A549 (cell line): Measurements from ENCODE around the gene ADAMTS4. TPM values are rescaled to one million over a fixed set of nuclear protein-coding genes. Genes with fewer than 3 reads are reported as not detected.

ENCODE experiments used
- ATAC-seq, 2 experiments: fragments of 200-7000 bp in 1 of 2; fragments of >200 bp in 1 of 2; cut with Nextera tagmentation in 1 of 2; cut with Tn5 transposase in 1 of 2; 3 replicates each; pipeline versions ENCODE4 v1.8.0 to v1.9.1; 2018 to 2020; ENCODE audit warnings: mild to moderate bottlenecking in 1 of 2, moderate library complexity in 1 of 2
- CTCF ChIA-PET: fragments of 300-600 bp; sonication (Branson Sonifier 250); formaldehyde crosslinking; extraction: SDS; loops from one replicate; lab custom pipeline; 2021; ENCODE audit warnings: antibody characterized with exemption, inconsistent platforms; lab: Yijun Ruan, JAX
- POLR2A ChIA-PET: fragments of 350-600 bp; formaldehyde crosslinking; extraction: SDS; loops from one replicate; lab custom pipeline; 2021; ENCODE audit warnings: antibody characterized with exemption, inconsistent platforms; lab: Yijun Ruan, JAX
- DNase-seq, 2 experiments: peaks; one replicate each; pipeline versions ENCODE4 v3.0.0 to v3.0.0-alpha.2; 2011 to 2016; ENCODE audit warnings: low read depth in 1 of 2, low spot score in 1 of 2
- FAIRE-seq: peaks from 2 replicates; lab custom pipeline; 2011; peaks lifted over from hg19 to GRCh38; lab: Jason Lieb, UNC
- H3K27ac ChIP-seq, 2 experiments: fragments of >200 bp; sonication (Bioruptor Twin); formaldehyde crosslinking; 3 replicates each; pipeline ENCODE4 v1.5.1; 2016 to 2017
- H3K4me1 ChIP-seq: fragments of >200 bp; sonication (Bioruptor Twin); formaldehyde crosslinking; 3 replicates; pipeline ENCODE4 v1.6.1; 2016
- H3K4me2 ChIP-seq: fragments of >200 bp; sonication (Bioruptor Twin); formaldehyde crosslinking; 3 replicates; pipeline ENCODE4 v1.6.1; 2016
- H3K4me3 ChIP-seq: fragments of >200 bp; sonication (Bioruptor Twin); formaldehyde crosslinking; 3 replicates; pipeline ENCODE4 v1.5.1; 2016
- H3K9me3 ChIP-seq: fragments of >200 bp; sonication (Bioruptor Twin); formaldehyde crosslinking; 3 replicates; pipeline ENCODE4 v1.6.1; 2016
- BCL3 ChIP-seq: fragments of >200 bp; sonication (Bioruptor Twin); formaldehyde crosslinking; IDR thresholded peaks from 3 replicates; pipeline ENCODE4 v1.6.1; 2016
- CBX8 ChIP-seq: fragments of 200-600 bp; sonication (generic); IDR thresholded peaks from 2 replicates; pipeline ENCODE4 v1.6.1; 2016
- CHD2 ChIP-seq: fragments of 150-350 bp; IDR thresholded peaks from 2 replicates; pipeline ENCODE4 v1.6.1; 2014; ENCODE audit warnings: low read length; ENCODE audit not compliant: partially characterized antibody
- CHD4 ChIP-seq: fragments of 200-600 bp; sonication (generic); IDR thresholded peaks from 2 replicates; pipeline ENCODE4 v1.6.1; 2016; ENCODE audit warnings: antibody characterized with exemption, mild to moderate bottlenecking, borderline replicate concordance
- CTCF ChIP-seq: fragments of >200 bp; sonication (Bioruptor Twin); formaldehyde crosslinking; IDR thresholded peaks from 3 replicates; pipeline ENCODE4 v1.5.1; 2016
- EHF ChIP-seq: fragments of 250-450 bp; sonication (Bioruptor Pico); IDR thresholded peaks from 2 replicates; pipeline ENCODE4 v1.5.0; 2020; ENCODE audit warnings: mild to moderate bottlenecking
- EHMT2 ChIP-seq: fragments of 200-600 bp; sonication (generic); IDR thresholded peaks from 2 replicates; pipeline ENCODE4 v1.6.1; 2016; ENCODE audit warnings: antibody characterized with exemption, low read depth, mild to moderate bottlenecking, moderate library complexity
- FOSL2 ChIP-seq, 2 experiments: fragments of 450-650 bp in 1 of 2; fragments of >200 bp in 1 of 2; sonication (Bioruptor Twin) in 1 of 2; formaldehyde crosslinking; IDR thresholded peaks; 2 replicates each; pipeline versions ENCODE4 v1.5.0 to v1.6.1; 2016 to 2020; ENCODE audit warnings: mild to moderate bottlenecking in 1 of 2, moderate library complexity in 1 of 2
- HOXA7 ChIP-seq: fragments of 250-450 bp; sonication (Bioruptor Pico); IDR thresholded peaks from 2 replicates; pipeline ENCODE4 v1.5.0; 2020; ENCODE audit warnings: mild to moderate bottlenecking, moderate library complexity
- HOXB13 ChIP-seq: fragments of 250-450 bp; sonication (Bioruptor Pico); IDR thresholded peaks from 2 replicates; pipeline ENCODE4 v1.5.0; 2020; ENCODE audit warnings: low read depth, mild to moderate bottlenecking, moderate library complexity
- MAX ChIP-seq: IDR thresholded peaks from 2 replicates; pipeline ENCODE4 v1.6.1; 2012
- MAZ ChIP-seq: fragments of 150-350 bp; IDR thresholded peaks from 2 replicates; pipeline ENCODE4 v1.6.1; 2014; ENCODE audit warnings: antibody characterized with exemption, low read depth, low read length, borderline replicate concordance
- POLR2A ChIP-seq: IDR thresholded peaks from 2 replicates; pipeline ENCODE4 v1.6.1; 2012; ENCODE audit warnings: mild to moderate bottlenecking, low read length
- POLR2AphosphoS2 ChIP-seq: conservative IDR thresholded peaks from 2 replicates; pipeline ENCODE4 v1.6.1; 2012; ENCODE audit warnings: low read length, improper control_type of control experiment, inconsistent platforms
- RAD21 ChIP-seq, 2 experiments: fragments of >200 bp in 1 of 2; sonication (Bioruptor Twin) in 1 of 2; formaldehyde crosslinking in 1 of 2; IDR thresholded peaks in 1 of 2; conservative IDR thresholded peaks in 1 of 2; 2 replicates in 1 of 2; 3 replicates in 1 of 2; pipeline ENCODE4 v1.6.1; 2012 to 2018; ENCODE audit warnings: inconsistent platforms in 1 of 2
- RFX5 ChIP-seq: fragments of 450-650 bp; IDR thresholded peaks from 2 replicates; pipeline ENCODE4 v1.7.1; 2014; ENCODE audit warnings: antibody characterized with exemption, mild to moderate bottlenecking, moderate library complexity
- TP53 ChIP-seq: fragments of 250-450 bp; sonication (Bioruptor Pico); IDR thresholded peaks from 2 replicates; pipeline ENCODE4 v1.5.0; 2021; ENCODE audit warnings: mild to moderate bottlenecking, moderate library complexity
- ZC3H11A ChIP-seq: fragments of 450-650 bp; IDR thresholded peaks from 2 replicates; pipeline ENCODE4 v1.6.1; 2014; ENCODE audit warnings: antibody characterized with exemption, mild to moderate bottlenecking
- WGBS: methylation state at CpG from one replicate; pipeline ENCODE4 v1.1.6; 2017; ENCODE audit errors: missing lambda C conversion rate; 5-methylcytosine and 5-hydroxymethylcytosine counted together
- polyA plus RNA-seq, 4 experiments: library from polyadenylated mRNA; depleted of rRNA in 3 of 4; stranded (reverse); fragments of >200 nt; fragmentation: RNase III in 1 of 4; extraction: RNeasy Plus Mini Kit Qiagen cat#74134 plus additional on column Dnase treatment in 1 of 4; gene quantifications; 2 replicates in 3 of 4; 3 replicates in 1 of 4; pipeline ENCODE4 v1.2.3, GENCODE V29; 2011 to 2017
- TF ChIP-seq, protein P1 (sequence below): fragments of 150-350 bp; IDR thresholded peaks from 2 replicates; pipeline ENCODE4 v1.6.1; 2014; ENCODE audit warnings: low read depth, mild to moderate bottlenecking, low read length
- TF ChIP-seq, protein P2 (sequence below): fragments of 200-600 bp; sonication (generic); IDR thresholded peaks from 2 replicates; pipeline ENCODE4 v1.6.1; 2016; ENCODE audit warnings: antibody characterized with exemption, mild to moderate bottlenecking, moderate library complexity
- TF ChIP-seq, protein P3 (sequence below): fragments of 450-650 bp; IDR thresholded peaks from 2 replicates; pipeline ENCODE4 v1.6.1; 2014; ENCODE audit warnings: antibody characterized with exemption
- TF ChIP-seq, protein P4 (sequence below): fragments of 250-450 bp; sonication (Bioruptor Pico); IDR thresholded peaks from 2 replicates; pipeline ENCODE4 v1.5.0; 2020; ENCODE audit warnings: low read depth, mild to moderate bottlenecking, moderate library complexity
- TF ChIP-seq, protein P5 (sequence below): fragments of >200 bp; sonication (Bioruptor Twin); formaldehyde crosslinking; IDR thresholded peaks from 2 replicates; pipeline ENCODE4 v1.6.1; 2016

The ADAMTS4 gene
- polyA plus RNA-seq, 2 of the 4 experiments (the other 2 are of a cell fraction): not detected

- TF ChIP-seq, protein P1, sequence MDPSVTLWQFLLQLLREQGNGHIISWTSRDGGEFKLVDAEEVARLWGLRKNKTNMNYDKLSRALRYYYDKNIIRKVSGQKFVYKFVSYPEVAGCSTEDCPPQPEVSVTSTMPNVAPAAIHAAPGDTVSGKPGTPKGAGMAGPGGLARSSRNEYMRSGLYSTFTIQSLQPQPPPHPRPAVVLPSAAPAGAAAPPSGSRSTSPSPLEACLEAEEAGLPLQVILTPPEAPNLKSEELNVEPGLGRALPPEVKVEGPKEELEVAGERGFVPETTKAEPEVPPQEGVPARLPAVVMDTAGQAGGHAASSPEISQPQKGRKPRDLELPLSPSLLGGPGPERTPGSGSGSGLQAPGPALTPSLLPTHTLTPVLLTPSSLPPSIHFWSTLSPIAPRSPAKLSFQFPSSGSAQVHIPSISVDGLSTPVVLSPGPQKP: no peak
- TF ChIP-seq, all 56 proteins: peak for 0
Measured at GRCh38 chr1:161166669-161167548, 31.9 kb downstream of the ADAMTS4 start (continued).

GRCh38 chr1:161165742-161166668 is 32.8 kb downstream of the ADAMTS4 start, which contains the start of gene PPOX:
Gene PPOX (plus strand): TSS chr1:161166426. CDS start chr1:161166848, 422 bp downstream.
- WGBS: under 1% methylated on average over 50 of the region's 54 CpGs
- Histone ChIP-seq H3K9me3 (no peaks in the 10 kb centered on the region), H3K4me2 (peak within 1 kb of the TSS; percentile 99), H3K4me1 (peaks cover 16% of the 10 kb centered on the region), H3K4me3 (peak within 1 kb of the TSS; percentile 62), H3K27ac (peak within 1 kb of the TSS; percentile 77 to 92)
- ChIA-PET POLR2A (interaction anchor here (0.6 to 2.8 kb wide), 11 partner anchors 8 to 224 kb away, joined by 3 to 25 read pairs (median 4); partner anchors contain the start of genes B4GALT3, NDUFS2, UFC1 and USF1), CTCF (interaction anchor here (0.6 to 5.5 kb wide), 27 partner anchors 10 to 973 kb away, joined by 3 to 59 read pairs (median 4); partner anchors contain the start of genes DEDD, NECTIN4 and UFC1)
- FAIRE-seq: no peak
- DNase-seq: peak; percentile 97 to 99
- peak; percentile 95 to 97 for ATAC-seq
- TF ChIP-seq CHD2 (peak; percentile 85), CBX8 (no peak), EHF (no peak), EHMT2 (no peak), MAX (peak; percentile 91), HOXB13 (0 out of 2 replicates have a peak, but pooled peaks have one; percentile 42), POLR2AphosphoS2 (no peak), ZC3H11A (no peak), POLR2A (peak; percentile 70), TP53 (CRISPR knock-in tag) (no peak), FOSL2 (IDR thresholded peaks at IDR 0.05) (no peak), FOSL2 (CRISPR knock-in tag; IDR thresholded peaks at IDR 0.05) (no peak), BCL3 (no peak; the same call in 2 of the 3 replicates), RAD21 (conservative IDR thresholded peaks at IDR 0.05 in 1 of 2, IDR thresholded peaks at IDR 0.05 in 1 of 2) (no peak), HOXA7 (CRISPR knock-in tag) (no peak), MAZ (no peak), RFX5 (0 out of 2 replicates have a peak, but pooled peaks have one; percentile 6), CHD4 (no peak), CTCF (peak; percentile 66)
- TF ChIP-seq, protein P2, sequence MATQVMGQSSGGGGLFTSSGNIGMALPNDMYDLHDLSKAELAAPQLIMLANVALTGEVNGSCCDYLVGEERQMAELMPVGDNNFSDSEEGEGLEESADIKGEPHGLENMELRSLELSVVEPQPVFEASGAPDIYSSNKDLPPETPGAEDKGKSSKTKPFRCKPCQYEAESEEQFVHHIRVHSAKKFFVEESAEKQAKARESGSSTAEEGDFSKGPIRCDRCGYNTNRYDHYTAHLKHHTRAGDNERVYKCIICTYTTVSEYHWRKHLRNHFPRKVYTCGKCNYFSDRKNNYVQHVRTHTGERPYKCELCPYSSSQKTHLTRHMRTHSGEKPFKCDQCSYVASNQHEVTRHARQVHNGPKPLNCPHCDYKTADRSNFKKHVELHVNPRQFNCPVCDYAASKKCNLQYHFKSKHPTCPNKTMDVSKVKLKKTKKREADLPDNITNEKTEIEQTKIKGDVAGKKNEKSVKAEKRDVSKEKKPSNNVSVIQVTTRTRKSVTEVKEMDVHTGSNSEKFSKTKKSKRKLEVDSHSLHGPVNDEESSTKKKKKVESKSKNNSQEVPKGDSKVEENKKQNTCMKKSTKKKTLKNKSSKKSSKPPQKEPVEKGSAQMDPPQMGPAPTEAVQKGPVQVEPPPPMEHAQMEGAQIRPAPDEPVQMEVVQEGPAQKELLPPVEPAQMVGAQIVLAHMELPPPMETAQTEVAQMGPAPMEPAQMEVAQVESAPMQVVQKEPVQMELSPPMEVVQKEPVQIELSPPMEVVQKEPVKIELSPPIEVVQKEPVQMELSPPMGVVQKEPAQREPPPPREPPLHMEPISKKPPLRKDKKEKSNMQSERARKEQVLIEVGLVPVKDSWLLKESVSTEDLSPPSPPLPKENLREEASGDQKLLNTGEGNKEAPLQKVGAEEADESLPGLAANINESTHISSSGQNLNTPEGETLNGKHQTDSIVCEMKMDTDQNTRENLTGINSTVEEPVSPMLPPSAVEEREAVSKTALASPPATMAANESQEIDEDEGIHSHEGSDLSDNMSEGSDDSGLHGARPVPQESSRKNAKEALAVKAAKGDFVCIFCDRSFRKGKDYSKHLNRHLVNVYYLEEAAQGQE: peak; percentile 82
- TF ChIP-seq, protein P3, sequence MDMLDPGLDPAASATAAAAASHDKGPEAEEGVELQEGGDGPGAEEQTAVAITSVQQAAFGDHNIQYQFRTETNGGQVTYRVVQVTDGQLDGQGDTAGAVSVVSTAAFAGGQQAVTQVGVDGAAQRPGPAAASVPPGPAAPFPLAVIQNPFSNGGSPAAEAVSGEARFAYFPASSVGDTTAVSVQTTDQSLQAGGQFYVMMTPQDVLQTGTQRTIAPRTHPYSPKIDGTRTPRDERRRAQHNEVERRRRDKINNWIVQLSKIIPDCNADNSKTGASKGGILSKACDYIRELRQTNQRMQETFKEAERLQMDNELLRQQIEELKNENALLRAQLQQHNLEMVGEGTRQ: peak; percentile 75
- TF ChIP-seq, protein P4, sequence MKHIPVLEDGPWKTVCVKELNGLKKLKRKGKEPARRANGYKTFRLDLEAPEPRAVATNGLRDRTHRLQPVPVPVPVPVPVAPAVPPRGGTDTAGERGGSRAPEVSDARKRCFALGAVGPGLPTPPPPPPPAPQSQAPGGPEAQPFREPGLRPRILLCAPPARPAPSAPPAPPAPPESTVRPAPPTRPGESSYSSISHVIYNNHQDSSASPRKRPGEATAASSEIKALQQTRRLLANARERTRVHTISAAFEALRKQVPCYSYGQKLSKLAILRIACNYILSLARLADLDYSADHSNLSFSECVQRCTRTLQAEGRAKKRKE (CRISPR knock-in tag): no peak
- TF ChIP-seq, protein P5, sequence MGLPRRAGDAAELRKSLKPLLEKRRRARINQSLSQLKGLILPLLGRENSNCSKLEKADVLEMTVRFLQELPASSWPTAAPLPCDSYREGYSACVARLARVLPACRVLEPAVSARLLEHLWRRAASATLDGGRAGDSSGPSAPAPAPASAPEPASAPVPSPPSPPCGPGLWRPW: no peak
